Stimulated activated CD4-positive, alpha-beta T cell treated with anti-CD3 and anti-CD28 coated beads, Interleukin-2, amount 100 ng/mL, for 48 hours (primary cell): ENCODE data around the gene MAML3.

Experiments
- DNase-seq, 2 donors: peaks; one replicate each; pipeline ENCODE4 v3.0.0-alpha.2; 2020

The MAML3 gene

DNA sequence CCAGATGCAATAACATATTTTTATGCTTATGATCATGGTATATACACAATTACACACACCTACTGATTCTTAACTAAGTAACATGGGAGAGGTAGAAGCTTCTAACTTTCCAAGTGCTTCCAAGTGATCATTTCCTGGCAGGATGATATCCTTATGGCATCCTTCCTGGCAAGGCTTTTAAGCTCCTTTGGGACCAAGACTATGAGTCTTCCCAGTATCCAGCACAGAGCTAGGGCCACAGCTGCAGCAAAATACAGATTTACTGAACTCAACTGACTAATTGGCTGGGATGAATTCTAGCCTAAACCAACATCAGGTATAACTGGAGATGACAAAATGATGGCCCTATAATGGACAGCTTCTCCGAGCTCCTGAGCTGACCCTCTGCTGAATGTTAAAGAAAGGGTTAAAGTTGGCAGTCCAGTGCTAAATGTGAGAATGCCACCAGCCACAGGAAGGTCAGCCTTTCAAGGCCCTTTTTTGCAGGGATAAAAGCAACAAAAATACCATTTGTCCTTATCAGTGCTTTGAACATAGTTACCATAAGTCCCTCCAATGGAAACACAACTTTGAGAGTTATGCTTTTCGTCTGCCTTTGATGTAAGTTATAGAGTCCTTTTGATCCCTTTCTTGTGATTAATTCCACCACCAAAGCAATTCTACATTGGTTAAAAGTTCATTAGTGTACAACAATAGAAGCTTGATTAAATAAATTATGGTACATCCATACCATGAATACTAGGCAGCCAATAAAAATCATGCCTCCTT is 415.0 kb downstream of the MAML3 start:
- DNase-seq = no peak

DNA sequence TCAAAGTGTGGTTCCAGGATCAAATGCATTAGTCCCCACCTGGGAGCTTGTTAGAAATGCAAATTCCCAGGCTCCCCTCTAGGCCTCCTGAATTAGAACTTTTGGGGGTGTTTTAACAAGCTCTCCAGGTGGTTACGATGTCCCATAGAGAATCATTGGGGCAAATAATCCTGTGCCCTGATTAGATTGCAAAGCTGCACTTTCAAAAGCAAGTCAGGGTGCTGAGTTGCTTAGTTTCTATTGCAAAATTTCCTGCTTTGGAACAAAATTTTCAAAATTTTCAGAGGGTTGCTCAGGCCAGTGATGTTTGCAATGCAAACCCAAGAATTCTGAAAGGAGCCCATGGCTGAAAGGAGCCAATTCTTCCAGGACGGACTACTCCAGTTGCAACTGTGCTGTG is 417.3 kb downstream of the MAML3 start:
- no peak for DNase-seq

DNA sequence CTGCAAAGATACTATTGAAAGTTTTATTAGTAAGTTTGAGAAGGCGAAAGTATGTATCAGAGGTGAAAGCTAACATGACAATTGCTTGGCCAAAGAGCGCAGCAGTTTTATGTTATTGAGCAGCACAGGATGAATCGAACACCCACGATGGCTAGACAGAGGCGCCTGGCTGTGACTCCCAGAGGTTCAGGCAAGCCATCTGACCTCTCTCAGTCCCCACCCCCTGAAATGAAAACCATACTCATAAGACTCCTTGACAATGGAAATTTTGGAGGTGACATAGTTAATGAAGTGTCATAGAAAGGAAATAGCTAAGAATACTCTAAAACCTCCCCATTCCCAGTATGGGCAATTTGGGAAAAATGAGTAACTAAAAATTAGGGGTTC is 417.7 kb downstream of the MAML3 start:
- DNase-seq = no peak

DNA sequence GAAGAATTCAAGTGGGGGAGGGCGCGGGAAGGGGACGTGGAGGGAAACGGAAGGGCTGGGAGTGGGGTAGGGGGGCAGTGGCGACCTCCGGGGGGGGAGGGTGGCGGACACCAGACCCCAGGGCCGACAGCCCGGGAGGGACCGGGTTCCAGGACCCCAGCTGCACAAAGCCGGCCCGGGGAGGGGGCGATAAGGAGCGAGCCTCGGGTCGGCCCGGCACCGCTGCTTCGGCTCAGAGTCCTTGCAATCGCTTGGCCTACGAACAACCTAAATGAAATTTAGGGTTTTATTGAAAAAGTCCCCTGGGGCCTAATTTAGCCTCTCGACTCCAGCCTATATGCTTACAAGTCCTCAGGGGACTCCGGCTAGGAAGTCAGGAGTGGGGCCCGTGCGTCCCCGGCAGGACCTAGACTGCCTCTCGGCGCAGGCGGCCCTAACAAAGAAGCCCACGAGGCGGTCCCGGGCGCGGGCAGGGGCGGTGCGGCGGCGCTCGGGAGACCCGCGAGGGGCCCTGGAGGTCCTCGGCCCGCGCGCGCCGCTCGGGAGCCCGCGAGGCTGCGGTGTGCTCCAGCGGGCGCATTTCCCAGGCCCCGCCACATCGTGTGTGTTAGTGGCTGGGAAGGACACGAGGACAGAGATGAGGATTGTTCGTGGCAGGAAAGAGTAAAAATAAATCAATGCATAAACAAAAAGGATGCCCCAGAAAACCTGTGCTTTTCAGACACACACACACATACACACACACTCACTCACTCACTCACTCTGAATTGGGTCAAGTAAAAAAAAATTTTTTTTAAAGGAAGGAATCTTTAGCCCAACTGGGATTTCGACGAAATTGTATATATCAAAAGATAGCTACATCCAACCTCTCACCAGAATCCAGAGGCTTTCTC is 418.4 kb downstream of the MAML3 start:
- DNase-seq = no peak

DNA sequence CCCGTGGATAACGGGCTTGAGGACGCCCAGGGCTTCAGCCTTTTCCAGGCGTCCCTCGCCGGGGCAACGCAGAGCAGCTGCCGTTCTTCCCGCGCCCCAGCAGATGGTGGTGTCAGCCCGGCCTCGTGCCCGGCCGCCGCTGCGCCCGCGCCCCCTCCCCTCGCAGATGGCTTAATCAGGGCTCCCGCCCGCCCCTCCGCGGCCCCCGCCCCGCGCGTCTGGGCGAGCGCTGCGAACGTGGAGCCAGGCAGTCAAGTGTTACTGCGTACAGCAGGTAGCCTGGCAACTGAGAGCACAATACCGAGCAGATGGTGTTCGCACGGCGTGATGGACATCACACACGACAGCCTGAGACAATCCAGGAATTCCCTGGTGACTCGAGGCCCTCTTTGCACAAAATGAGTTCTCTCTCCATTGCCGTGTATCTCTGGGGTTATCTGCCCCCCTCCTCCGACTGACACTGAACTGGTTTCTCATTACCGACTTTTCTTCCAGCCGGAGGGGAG is 419.1 kb downstream of the MAML3 start:
- DNase-seq = peak; percentile 45 to 59

DNA sequence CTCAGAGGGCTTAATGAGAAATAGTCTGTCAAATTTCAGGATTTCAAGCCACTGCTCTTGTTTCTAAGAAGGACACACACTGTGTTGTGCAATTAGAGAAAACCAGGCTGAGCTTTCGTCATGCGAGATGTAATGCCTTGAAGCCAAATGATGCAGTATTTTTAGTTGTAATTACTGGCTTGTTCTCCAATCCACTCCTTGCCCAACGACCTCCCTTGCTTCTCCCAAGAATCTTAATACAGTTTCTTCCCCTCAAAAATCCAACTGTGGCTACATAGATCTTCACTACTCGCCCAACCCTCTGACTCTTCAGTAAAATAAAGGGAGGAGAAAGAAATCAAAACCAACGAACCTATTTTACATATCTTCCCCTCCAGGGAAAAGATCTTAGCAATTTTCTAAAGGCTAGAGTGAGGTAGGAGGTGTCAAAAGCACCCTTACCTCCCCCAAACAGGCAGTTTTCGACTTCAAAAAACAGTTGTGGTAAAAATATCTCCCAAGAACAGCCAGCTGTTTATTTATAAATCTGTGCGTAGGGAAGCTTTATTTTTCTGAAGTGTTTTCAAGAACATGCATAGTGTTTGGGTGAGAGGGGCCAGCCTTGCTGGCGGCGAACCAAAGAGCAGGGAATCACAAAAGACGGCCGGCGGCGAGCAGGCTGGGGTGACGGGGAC is 419.6 kb downstream of the MAML3 start:
- DNase-seq = no peak

DNA sequence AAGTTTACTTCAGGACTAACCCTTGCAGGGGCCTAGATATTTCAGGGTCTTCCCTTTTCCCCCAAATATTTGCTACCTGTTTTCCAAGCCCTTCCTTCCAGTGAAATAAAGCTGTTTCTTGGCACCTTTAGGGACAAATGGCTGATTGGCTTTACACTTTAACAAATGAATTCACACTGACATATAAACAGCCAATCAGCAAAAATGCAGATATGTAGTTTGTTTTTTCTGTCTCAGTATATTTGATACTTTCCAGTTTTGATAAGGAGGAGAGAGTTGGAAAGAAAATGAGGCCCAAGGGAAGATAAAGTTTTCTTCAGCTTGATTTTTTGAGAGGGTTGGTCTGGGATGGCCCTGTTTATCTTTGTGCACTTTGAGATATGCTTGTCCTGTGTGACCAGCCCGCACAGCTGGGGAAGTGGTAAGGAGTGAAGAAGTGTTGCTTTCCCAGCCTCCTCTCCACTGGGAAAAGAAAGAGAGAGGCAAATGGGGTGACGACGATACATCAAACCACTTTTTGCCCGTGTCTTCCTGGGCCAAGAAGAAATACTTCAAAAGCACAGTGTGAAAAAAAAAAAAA is 420.9 kb downstream of the MAML3 start:
- DNase-seq = no peak

DNA sequence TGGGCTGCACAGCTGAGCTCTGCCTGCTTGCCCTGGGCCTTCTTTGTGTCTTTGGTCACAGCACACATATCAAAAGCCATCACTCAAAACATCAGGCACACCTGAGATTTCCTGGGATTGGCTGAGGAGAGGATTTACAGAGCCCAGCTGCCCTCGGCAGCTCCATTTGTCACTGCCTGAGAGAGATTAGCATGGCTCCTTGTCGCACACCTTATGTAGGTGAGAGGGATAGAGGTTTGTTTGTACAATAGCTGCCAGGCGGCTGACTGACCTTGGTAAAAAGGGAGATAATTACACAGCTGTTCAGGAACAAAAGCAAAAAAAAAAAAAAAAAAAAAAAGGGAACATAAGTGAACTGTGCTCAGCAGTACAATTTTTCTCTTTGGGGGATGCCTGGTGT is 425.1 kb downstream of the MAML3 start:
- DNase-seq = no peak

DNA sequence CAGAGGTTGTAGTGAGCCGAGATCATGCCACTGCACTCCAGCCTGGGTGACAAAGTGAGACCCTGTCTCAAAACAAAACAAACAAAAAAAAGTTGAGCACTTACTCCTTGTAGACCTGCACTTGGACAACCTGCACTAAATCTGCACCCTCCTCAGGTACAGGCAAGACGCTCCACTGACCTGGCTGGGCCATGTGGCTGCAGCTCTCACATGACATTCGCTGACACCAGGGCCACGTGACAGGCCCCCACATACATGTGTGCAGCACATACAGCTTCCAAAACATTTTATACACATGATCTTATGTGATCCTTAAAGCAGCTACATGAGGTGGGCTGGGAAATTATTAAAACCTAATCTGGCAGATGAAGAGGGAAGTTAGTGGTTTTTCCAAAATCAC is 425.8 kb downstream of the MAML3 start:
- no peak for DNase-seq

DNA sequence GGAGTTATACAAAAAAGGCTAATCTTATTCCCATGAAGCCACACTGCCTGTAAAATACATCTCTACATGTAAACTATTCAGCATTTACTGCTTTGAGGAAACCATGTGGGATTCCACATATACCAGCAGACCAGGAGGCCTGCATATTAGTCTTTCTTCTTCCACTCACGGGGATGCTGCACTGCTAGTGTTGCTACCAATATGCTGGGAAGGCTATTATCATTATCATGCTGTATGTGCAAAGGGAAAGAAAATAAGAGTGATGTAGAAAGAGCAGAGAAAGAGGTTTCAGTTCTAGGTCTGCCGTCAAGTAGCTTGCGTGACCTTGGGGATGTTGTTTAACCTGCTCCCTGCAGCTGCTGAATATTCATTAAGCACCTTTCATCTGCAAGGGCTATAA is 427.4 kb downstream of the MAML3 start:
- DNase-seq = no peak

DNA sequence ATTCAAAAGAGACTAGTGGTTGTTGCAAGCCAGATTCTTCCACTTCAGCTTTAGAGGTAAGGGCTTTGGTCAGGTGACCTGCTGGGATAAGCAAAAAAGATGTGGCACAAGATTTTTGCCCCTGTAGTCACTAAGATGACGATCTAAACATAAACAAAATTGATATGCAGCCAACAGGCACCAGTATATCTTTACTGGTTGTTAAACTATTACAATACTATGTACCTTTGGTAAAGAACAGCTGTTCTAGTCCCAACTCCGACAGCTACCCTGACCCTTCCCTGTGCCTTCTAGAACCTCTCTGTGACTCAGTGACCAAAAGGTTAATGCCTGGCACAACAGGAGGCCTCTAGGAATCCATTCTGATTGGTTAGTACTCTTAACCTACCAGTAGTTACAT is 428.7 kb downstream of the MAML3 start:
- no peak for DNase-seq

DNA sequence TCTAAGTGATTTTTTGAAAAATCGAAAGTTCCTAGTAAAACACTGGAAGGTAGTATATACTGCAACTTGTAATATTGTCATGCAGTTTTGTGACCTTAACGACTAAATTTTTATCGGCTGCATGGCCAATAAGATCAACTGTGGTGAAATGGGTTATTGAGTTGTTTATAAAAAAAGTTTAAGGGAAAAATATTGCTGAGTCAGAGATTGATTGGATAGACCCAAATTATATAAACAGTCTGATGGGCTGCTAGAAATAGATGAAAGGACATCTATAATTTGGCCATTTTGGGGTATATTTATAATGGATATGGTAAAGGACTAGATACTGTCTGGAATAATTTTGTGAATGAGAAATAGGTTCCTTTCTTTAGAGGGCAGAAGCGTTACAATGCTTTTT is 432.2 kb downstream of the MAML3 start:
- no peak for DNase-seq

DNA sequence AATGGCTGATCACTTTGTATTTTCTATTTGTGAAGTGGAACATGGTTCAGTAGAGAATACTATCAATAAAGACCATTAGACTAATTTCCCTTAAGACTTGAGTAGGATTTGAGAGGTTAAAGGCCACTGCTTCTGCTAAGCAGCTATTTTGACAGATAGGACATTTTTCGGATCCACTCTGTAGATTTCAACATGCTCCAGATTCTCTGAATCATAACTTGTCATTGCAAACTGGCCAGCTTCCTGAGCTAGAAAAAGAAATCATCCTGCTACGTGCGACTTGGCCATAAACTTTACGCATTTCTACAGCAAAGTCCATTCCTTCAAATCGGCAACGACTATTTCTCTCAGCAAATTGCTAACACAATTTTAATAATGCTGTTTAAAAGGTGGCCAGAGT is 433.2 kb downstream of the MAML3 start:
- DNase-seq = no peak

DNA sequence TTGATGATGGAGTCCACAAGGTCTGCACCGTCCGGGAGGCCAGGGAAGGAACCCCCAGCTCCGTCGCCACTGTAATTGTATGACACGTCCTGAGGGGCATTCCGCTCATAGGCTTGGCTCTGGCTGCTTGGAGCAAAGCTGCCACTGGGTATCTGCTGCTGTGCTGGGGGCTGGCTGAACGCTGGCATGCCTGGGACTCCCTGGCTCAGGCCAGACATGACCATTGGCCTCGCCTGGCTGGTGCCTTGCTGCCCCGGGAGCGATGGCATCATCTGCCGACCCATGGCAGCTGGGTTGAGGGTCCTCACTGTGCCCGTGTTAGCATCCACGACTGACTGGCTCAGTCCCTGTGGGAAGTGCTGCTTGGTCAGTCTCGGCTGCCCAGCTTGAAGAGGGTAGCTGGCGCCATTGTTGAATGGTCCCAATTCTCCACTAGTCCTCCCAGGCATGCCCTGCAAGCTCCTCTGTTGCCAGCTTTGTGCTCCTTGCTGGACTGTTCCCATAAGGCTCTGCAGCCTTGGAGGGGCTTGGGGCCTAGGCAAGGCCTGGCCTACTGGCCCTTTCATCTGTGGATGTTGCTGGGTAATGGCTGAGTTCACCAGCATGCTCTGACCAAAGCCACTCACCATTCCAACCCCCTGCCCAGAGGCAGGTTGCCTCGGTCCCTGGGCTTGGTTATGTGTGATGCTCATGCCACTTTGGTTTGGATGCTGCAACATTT is 434.4 kb downstream of the MAML3 start:
- DNase-seq = no peak

DNA sequence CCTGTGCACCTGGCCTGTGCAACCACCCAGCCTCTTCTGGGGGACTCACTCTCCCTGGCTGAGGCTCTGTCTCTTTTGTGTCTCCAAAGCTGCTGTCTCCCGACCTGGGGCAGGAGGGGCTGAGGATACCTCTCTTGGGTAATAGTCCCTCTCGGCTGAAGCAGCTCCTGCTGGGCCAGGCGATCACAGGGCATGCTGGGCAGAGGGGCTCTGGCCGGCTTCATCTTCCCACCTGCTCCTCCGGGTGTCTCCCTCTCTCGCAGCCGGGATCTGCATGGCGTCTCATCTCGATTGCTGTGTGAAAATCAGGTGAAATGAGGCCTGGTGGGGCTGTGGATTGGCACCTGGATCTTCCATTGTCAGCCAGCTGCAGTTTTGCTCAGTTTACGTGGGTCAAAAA is 435.2 kb downstream of the MAML3 start:
- DNase-seq = no peak

DNA sequence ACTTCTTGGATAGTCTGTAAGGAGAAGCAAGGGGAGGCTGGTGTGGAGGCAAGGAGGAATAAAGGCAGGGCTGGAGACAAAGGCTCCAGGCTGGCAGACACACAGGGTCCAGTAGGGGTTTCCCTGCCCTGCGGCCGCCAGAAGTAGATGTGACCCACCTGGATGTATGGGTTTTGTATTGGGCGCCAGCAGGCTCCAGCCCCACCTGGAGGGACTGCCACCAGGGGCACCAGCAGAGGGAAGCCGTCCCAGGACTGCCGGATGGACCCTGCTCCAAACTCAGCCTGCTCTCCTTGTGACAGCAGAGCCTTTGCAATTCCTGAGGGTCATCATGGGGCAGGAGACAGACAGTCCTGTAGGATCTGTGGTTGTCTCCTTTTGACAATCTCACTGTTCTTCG is 435.6 kb downstream of the MAML3 start:
- no peak for DNase-seq

DNA sequence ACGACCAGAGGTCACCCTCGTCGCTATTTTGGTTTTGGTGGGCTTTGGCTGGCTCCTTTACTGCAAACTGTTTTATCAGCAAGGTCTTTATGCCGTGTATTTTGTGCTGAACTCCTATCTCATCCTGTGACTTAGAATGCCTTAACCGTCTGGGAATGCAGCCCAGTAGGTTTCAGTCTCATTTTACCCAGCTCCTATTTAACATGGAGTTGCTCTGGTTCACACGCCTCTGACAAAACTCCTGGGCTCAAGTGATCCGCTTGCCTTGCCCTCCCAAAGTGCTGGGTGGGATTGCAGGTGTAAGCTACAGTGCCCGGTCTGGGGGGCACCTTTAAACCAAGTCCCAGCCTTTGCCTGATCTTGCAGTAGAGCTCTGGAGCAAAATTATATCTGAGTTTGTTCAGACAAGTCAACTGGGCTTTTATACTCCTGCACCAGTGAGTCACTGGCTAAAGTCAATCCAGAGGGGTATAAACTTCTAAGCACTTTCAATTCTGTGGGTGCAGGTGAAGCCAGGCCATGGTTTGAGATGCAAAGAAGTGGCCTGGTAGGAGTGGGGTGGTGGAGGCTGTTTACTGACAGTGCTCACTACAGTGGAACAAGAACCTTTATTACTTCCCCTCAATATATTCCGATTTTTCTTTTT is 438.1 kb downstream of the MAML3 start:
- DNase-seq = no peak

DNA sequence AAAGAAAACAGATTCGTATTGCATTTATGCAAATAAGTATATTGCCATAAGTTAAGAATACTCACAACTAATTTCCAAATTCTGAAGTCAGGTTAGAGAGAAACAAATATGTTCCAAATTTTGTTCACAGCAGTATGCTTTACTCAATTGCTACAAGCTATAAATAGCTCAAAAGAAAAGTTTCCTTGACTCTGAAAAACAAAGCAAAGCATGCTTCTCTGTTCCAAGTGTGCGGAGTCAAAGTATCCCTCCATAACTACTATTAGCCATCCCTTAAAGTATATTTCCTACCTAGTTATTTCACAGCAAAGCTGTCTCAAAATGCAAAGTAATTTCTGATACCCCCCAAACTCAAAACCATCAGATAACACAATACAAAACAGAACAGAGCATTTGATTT is 441.1 kb downstream of the MAML3 start:
- no peak for DNase-seq

DNA sequence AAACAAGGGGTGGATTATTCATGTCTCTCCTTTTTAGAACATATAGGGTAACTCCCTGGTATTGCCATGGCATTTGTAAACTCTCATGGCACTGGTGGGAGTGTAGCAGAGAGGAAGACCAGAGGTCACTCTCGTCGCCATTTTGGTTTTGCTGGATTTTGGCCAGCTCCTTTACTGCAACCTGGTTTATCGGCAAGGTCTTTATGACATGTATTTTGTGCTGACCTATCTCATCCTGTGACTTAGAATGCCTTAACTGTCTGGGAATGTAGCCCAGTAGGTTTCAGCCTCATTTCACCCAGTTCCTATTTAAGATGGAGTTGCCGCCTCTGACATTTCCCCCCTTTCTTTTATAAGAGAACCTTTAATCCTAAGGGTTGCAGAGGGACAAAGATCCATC is 442.5 kb downstream of the MAML3 start:
- no peak for DNase-seq

DNA sequence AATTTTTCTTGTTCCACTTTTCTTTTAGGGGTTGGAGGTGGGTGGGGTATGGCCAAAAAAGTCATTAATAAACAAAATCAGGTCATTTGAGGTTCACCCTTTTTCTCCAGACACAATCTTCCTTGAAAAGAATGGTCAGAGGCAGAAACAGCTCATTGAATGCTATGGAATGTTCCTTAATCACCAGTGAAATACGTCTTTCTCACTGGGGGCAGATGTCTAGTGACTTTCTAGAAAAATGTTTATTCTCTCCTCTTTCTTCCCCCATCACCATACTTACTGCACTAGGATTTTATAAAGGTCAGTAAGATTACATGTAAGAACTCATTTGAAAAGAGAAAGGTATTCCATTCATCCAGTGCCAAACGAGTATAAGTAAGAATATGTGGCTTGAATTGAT is 443.9 kb downstream of the MAML3 start:
- DNase-seq = no peak

DNA sequence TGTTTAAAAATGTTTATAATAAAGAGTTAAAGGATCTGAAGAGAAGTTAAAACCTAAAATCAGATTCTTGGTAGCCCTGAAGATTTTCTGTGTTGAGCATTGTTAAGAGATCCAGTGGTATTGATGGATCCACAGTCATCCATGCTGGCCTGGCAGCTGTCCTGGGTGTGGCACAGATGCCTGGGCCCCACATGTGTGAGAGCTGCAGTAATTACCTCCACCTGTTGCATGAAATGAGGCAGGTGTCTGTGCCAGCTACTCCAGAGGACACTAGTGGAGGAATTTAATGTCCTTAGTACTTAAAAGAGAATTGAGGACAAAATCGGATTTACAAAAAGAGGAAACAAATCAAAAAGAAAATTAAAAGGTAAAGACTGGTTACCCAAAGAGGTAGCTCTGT is 444.3 kb downstream of the MAML3 start:
- no peak for DNase-seq

DNA sequence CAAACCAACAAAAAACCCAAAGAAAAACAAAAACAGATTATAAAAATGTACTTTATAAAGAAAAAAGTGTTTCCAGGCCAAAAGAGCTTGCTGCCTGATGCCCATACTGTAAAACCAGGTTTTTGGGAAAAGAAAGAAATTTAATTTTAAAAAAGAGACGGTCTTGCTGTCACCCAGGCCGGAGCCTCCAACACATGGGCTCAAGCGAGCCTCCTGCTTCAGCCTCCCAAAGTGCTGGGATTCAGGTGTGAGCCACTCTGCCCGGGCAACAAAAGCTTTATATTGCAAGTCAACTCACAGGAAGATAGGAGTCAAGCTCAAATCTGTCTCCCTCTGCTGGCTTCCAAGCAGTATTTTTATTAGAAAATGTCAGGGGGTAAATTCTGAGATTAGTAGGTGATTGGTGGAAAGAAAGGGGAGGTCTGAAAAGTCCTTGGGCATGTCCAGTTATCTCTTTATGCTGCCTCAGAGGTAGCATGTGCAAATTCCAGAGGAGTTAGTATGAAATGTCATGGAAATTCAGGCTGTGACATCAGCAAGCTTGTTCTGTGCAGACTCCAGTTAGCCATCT is 449.0 kb downstream of the MAML3 start:
- DNase-seq = no peak
